Left renal cortex interstitium (tissue), 4 donors: ENCODE data around the gene CSNK1G1. TPM values are rescaled to one million over a fixed set of nuclear protein-coding genes. Genes with fewer than 3 reads are reported as not detected.
"Not testable (repeated sequence)": the region's sequence is repeated elsewhere in the genome, so short reads cannot be mapped to it uniquely, and the experiment has no call there.

Experiments used
- DNase-seq, 4 donors: peaks; one replicate each; pipeline ENCODE4 v3.0.0-alpha.2; 2013; ENCODE audit warnings: low read depth in 4 of 4, low spot score in 2 of 4, missing footprints in 1 of 4
- polyA plus RNA-seq, 4 donors: library from polyadenylated mRNA; unstranded; fragments of 120-200 nt; gene quantifications; one replicate each; pipeline ENCODE4 v1.2.1, GENCODE V29; 2013; ENCODE audit not compliant: insufficient read length in 4 of 4

The CSNK1G1 gene
- polyA plus RNA-seq, 4 donors: 16.6 to 22.6 (median 21.5) TPM

GRCh38 chr15:64289550-64289949 is 66.4 kb downstream of the CSNK1G1 start:
- no peak for DNase-seq

GRCh38 chr15:64288999-64289398 is 67.0 kb downstream of the CSNK1G1 start:
- DNase-seq: no peak

- DNase-seq: no peak
Measured at GRCh38 chr15:64288577-64288976, 67.4 kb downstream of the CSNK1G1 start.

GRCh38 chr15:64287953-64288352 is 68.0 kb downstream of the CSNK1G1 start:
- no peak for DNase-seq

- DNase-seq: no peak
Measured at GRCh38 chr15:64286473-64286872, 69.5 kb downstream of the CSNK1G1 start.

- no peak for DNase-seq
Measured at GRCh38 chr15:64285871-64286270, 70.1 kb downstream of the CSNK1G1 start.

GRCh38 chr15:64285150-64285549 is 70.8 kb downstream of the CSNK1G1 start:
- no peak for DNase-seq

GRCh38 chr15:64284042-64284441 is 71.9 kb downstream of the CSNK1G1 start:
- no peak for DNase-seq

- no peak for DNase-seq
Measured at GRCh38 chr15:64282701-64283100, 73.3 kb downstream of the CSNK1G1 start.

GRCh38 chr15:64279131-64279530 is 76.8 kb downstream of the CSNK1G1 start:
- no peak for DNase-seq

GRCh38 chr15:64275934-64276333 is 80.0 kb downstream of the CSNK1G1 start:
- DNase-seq: no peak

GRCh38 chr15:64274341-64274950 is 81.5 kb downstream of the CSNK1G1 start:
- no peak for DNase-seq

- no peak for DNase-seq
Measured at GRCh38 chr15:64267331-64267973, 88.5 kb downstream of the CSNK1G1 start.

GRCh38 chr15:64265188-64265587 is 90.8 kb downstream of the CSNK1G1 start:
- not testable (repeated sequence) for DNase-seq

GRCh38 chr15:64264502-64264901 is 91.5 kb downstream of the CSNK1G1 start:
- DNase-seq: no peak

GRCh38 chr15:64263567-64263966 is 92.4 kb downstream of the CSNK1G1 start:
- no peak for DNase-seq

GRCh38 chr15:64256051-64256450 is 99.9 kb downstream of the CSNK1G1 start:
- no peak for DNase-seq

GRCh38 chr15:64251658-64252057 is 104.3 kb downstream of the CSNK1G1 start:
- no peak for DNase-seq

GRCh38 chr15:64251121-64251520 is 104.9 kb downstream of the CSNK1G1 start:
- no peak for DNase-seq

- DNase-seq: no peak
Measured at GRCh38 chr15:64249883-64250575, 105.9 kb downstream of the CSNK1G1 start.

GRCh38 chr15:64249406-64249805 is 106.6 kb downstream of the CSNK1G1 start:
- DNase-seq: no peak
